RWPE2 (cell line): Measurements from ENCODE around the gene EVC.

Experiments used
- ATAC-seq: fragments of 200-7000 bp; cut with Tn5 transposase; 3 replicates; pipeline ENCODE4 v1.9.1; 2021; ENCODE audit warnings: low read depth
- DNase-seq: peaks from one replicate; pipeline ENCODE4 v3.0.0-alpha.2; 2020; ENCODE audit warnings: low spot score
- H3K27ac ChIP-seq: fragments of 450-650 bp; 2 replicates; pipeline ENCODE4 v1.5.1; 2017; ENCODE audit warnings: mild to moderate bottlenecking; ENCODE audit not compliant: poor library complexity, severe bottlenecking
- H3K27me3 ChIP-seq: fragments of 250-450 bp; sonication (Bioruptor Pico); 2 replicates; pipeline ENCODE4 v1.5.1; 2021; ENCODE audit warnings: mild to moderate bottlenecking, moderate library complexity; ENCODE audit not compliant: insufficient read depth, poor library complexity, severe bottlenecking
- H3K36me3 ChIP-seq: fragments of 250-450 bp; sonication (Bioruptor Pico); 2 replicates; pipeline ENCODE4 v1.5.1; 2020; ENCODE audit warnings: low read depth, mild to moderate bottlenecking, moderate library complexity
- H3K4me1 ChIP-seq: fragments of 250-450 bp; sonication (Bioruptor Pico); 2 replicates; pipeline ENCODE4 v1.5.1; 2021; ENCODE audit warnings: mild to moderate bottlenecking, moderate library complexity; ENCODE audit not compliant: insufficient read depth, poor library complexity, severe bottlenecking
- H3K4me3 ChIP-seq: fragments of 250-450 bp; sonication (Bioruptor Pico); 2 replicates; pipeline ENCODE4 v1.5.1; 2021; ENCODE audit warnings: mild to moderate bottlenecking, moderate library complexity; ENCODE audit not compliant: severe bottlenecking
- H3K9me3 ChIP-seq: fragments of 250-450 bp; sonication (Bioruptor Pico); 2 replicates; pipeline ENCODE4 v1.5.1; 2021; ENCODE audit warnings: mild to moderate bottlenecking, moderate library complexity; ENCODE audit not compliant: severe bottlenecking
- TF ChIP-seq, protein P1 (sequence below): fragments of 450-650 bp; IDR thresholded peaks from one replicate; pipeline ENCODE4 v1.5.1; 2017; ENCODE audit warnings: mild to moderate bottlenecking, moderate library complexity; ENCODE audit not compliant: poor library complexity, severe bottlenecking

EVC gene

DNA sequence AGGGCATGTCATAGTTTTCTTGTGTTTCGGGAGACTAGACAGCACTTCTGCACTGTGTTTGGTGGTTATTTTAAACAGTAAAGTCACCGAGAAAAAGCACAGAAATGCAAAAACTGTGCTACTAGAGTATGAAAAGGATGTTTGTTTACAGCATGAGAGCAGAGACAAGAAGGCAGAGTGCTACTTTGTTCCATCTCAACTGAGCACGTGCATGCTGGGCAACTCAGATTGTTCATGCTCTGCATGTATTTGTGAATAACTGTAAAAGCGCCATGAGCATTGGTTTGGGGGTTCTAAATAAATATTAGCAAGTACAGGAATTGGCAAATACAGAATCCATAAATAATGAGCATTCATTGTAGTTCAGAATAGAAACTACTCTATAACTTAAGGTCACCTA lies 7.4 kb downstream of the EVC start:
- Histone ChIP-seq H3K4me3 (no peak overlapping the region), H3K36me3 (peaks cover 71% of the 10 kb centered on the region), H3K9me3 (peaks cover 3% of the 10 kb centered on the region), H3K4me1 (no peaks in the 10 kb centered on the region), H3K27me3 (no peaks in the 10 kb centered on the region), H3K27ac (no peak overlapping the region)
- no peak for DNase-seq
- ATAC-seq: no peak
- TF ChIP-seq, protein P1, sequence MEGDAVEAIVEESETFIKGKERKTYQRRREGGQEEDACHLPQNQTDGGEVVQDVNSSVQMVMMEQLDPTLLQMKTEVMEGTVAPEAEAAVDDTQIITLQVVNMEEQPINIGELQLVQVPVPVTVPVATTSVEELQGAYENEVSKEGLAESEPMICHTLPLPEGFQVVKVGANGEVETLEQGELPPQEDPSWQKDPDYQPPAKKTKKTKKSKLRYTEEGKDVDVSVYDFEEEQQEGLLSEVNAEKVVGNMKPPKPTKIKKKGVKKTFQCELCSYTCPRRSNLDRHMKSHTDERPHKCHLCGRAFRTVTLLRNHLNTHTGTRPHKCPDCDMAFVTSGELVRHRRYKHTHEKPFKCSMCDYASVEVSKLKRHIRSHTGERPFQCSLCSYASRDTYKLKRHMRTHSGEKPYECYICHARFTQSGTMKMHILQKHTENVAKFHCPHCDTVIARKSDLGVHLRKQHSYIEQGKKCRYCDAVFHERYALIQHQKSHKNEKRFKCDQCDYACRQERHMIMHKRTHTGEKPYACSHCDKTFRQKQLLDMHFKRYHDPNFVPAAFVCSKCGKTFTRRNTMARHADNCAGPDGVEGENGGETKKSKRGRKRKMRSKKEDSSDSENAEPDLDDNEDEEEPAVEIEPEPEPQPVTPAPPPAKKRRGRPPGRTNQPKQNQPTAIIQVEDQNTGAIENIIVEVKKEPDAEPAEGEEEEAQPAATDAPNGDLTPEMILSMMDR: no peak

DNA sequence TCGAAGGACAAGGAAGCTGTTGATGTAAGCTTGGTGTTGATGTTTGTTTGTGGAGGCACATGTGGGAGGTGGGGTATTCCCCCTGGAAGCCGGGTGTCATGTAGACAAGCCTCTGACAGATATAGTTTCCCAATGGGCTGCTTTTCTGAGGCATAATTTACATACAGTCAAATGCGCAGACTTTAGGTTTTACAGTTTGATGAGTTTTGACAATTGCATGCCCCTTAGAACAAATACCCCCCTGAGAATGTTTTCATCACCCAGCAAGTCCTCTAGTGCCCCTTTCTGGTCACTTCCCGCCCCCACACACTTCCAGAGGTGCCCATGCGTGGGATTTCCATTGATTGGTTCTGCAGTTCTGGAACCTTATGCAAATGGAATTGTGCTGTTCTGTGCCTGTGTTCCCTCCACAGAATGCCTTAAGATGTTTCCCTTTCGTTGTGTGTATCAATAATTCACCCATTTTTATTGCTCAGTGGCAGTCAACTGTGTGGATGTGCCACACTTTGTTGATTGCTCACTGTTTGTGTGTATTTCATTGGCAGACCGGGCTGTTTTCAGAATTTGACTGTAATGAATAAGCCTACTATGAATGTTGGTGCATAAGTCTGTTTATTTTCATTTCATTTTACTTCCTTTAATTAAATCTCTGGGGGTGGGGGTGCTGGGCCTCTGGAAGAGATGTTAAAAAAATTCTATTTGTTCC lies 8.5 kb downstream of the EVC start:
- ATAC-seq: no peak
- DNase-seq: no peak
- TF ChIP-seq, protein P1: no peak
- Histone ChIP-seq H3K27ac (no peak overlapping the region), H3K4me1 (no peaks in the 10 kb centered on the region), H3K27me3 (no peaks in the 10 kb centered on the region), H3K4me3 (no peak overlapping the region), H3K36me3 (peaks cover 72% of the 10 kb centered on the region), H3K9me3 (peaks cover 3% of the 10 kb centered on the region)

DNA sequence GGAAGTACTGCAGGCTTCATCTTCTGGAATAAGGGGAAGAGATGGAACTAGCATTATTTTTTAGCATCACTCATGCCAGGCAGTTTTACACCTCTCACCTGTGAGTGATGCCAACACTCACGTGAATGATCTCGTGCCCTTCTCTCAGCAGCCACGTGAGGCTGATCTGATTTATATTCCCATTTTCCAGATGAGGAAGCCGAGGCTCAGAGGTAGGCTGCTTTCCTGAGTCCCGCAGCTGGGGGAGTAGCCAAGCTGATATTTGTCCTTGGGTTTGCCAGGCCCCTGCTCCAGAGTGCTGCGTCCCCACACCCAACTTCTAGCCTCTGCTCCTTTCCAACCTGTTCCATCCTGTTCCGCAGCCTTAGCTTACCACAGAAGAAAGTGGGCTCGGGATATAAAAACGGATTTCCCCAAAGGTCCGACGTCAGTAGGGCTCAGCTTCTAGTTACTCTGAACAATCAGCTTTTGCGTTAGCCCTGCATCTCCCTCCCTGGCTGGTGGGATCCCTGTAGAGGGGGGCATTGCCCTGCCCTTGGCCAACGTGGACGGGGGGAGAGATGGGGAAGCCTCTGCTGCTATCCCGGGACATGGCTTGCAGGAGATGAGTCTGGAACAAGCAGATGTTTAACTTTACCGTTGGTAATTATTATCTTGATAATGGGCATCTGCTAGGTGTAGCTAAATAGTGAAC lies 9.3 kb downstream of the EVC start:
- H3K9me3 ChIP-seq: peaks cover under 1% of the 10 kb centered on the region
- no peaks in the 10 kb centered on the region for H3K27me3 ChIP-seq
- H3K4me1 ChIP-seq: no peaks in the 10 kb centered on the region
- peaks cover 71% of the 10 kb centered on the region for H3K36me3 ChIP-seq
- TF ChIP-seq, protein P1: no peak
- DNase-seq: no peak
- no peak overlapping the region for H3K27ac ChIP-seq
- H3K4me3 ChIP-seq: no peak overlapping the region
- no peak for ATAC-seq

DNA sequence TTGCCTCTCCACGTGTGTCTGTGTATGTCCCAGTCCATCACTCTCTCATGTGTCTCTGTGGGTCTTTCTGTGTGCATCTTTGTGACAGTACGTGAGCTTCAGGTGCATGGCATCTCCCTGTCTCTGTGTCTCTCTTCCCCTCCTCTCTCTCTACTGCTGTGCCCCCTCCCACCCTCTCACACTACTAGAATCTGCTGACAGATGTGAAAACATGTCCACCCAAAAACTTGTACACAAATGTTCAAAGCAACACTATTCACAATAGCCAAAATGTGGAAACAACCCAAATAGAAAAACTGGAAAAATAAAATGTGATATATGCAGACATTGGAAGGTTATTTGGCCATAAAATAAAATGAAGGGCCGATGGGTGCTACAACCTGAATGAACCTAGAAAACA lies 10.0 kb downstream of the EVC start:
- Histone ChIP-seq H3K4me1 (no peaks in the 10 kb centered on the region), H3K27me3 (no peaks in the 10 kb centered on the region), H3K36me3 (peaks cover 77% of the 10 kb centered on the region), H3K4me3 (no peak overlapping the region), H3K9me3 (no peaks in the 10 kb centered on the region), H3K27ac (no peak overlapping the region)
- TF ChIP-seq, protein P1: no peak
- ATAC-seq (no peak), DNase-seq (no peak)

DNA sequence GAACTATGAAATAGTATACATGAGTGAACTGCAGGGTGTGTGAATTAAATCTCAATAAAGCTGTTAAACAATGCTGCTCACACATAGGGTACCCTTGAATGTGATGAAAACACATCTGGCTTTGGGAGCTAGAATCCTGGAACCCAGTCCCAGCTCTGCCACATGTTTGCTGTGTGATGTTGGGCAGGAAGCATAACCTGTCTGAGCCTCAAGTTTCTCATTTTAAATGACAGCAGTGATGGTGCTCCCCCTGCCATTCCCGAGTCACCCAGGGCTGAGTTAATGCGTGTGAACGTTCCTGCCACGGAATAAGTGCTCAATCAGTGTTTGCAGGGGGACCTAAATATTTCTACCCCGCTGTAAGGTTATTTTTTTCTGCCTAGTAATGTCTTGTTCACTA lies 10.9 kb downstream of the EVC start:
- H3K4me3 ChIP-seq: no peak overlapping the region
- ATAC-seq: no peak
- TF ChIP-seq, protein P1: no peak
- DNase-seq: no peak
- H3K4me1 ChIP-seq: no peaks in the 10 kb centered on the region
- H3K27ac ChIP-seq: peak overlapping the region; percentile 10
- no peaks in the 10 kb centered on the region for H3K27me3 ChIP-seq
- H3K9me3 ChIP-seq: no peaks in the 10 kb centered on the region
- H3K36me3 ChIP-seq: peaks cover 78% of the 10 kb centered on the region
